NB4 (cell line): ENCODE data around the gene RAB34.

Source experiments
- DNase-seq: peaks from one replicate; pipeline ENCODE4 v3.0.0; 2010; ENCODE audit warnings: low read depth
- H3K4me3 ChIP-seq: one replicate; pipeline ENCODE4 v1.5.1; 2011; ENCODE audit warnings: mild to moderate bottlenecking, low read depth, low read length, moderate library complexity
- CTCF ChIP-seq: IDR thresholded peaks from one replicate; pipeline ENCODE4 v1.5.1; 2012; ENCODE audit warnings: low read depth, low read length
- MAX ChIP-seq: IDR thresholded peaks from 2 replicates; pipeline ENCODE4 v1.6.1; 2011; ENCODE audit warnings: low read depth, low read length
- MYC ChIP-seq: IDR thresholded peaks from 2 replicates; pipeline ENCODE4 v1.6.1; 2011; ENCODE audit warnings: low read depth, low read length
- POLR2A ChIP-seq: IDR thresholded peaks from 2 replicates; pipeline ENCODE4 v1.6.1; 2011; ENCODE audit warnings: mild to moderate bottlenecking; ENCODE audit not compliant: insufficient read length; ENCODE audit errors: extremely low read depth

Gene RAB34

GRCh38 chr17:28702026-28702751 is 15.5 kb downstream of the RAB34 start:
- no peak overlapping the region for H3K4me3 ChIP-seq
- no peak for DNase-seq
- TF ChIP-seq MYC (no peak), POLR2A (no peak), MAX (no peak), CTCF (no peak)

GRCh38 chr17:28700830-28701492 is 16.7 kb downstream of the RAB34 start:
- DNase-seq: no peak
- TF ChIP-seq MAX (no peak), CTCF (no peak), MYC (no peak), POLR2A (no peak)
- no peak overlapping the region for H3K4me3 ChIP-seq

GRCh38 chr17:28700278-28700677 is 17.4 kb downstream of the RAB34 start:
- no peak for DNase-seq
- TF ChIP-seq POLR2A (no peak), MYC (no peak), MAX (no peak), CTCF (no peak)
- H3K4me3 ChIP-seq: no peak overlapping the region

- TF ChIP-seq MAX (0 out of 2 replicates have a peak, but pooled peaks have one; percentile 35), POLR2A (no peak), MYC (peak; percentile 29; the same call in 1 of the 2 replicates), CTCF (no peak)
- DNase-seq: no peak
- H3K4me3 ChIP-seq: no peak overlapping the region
Observed at GRCh38 chr17:28698253-28698941, 19.3 kb downstream of the RAB34 start.

GRCh38 chr17:28693869-28694268 is 23.8 kb downstream of the RAB34 start:
- DNase-seq: no peak
- TF ChIP-seq MYC: no peak
- TF ChIP-seq MAX: no peak
- no peak for TF ChIP-seq CTCF
- TF ChIP-seq POLR2A: no peak
- no peak overlapping the region for H3K4me3 ChIP-seq
